ENCODE measurements around the gene NFATC2. TPM values are rescaled to one million over a fixed set of nuclear protein-coding genes. Genes with fewer than 3 reads are reported as not detected.

The NFATC2 gene
- total and polyA plus RNA-seq, 8 donors, result 5.3 to 12.3 (median 8.5) TPM

- intact Hi-C loops (cut with DNase I), result no loop called here
- Histone ChIP-seq H3K9me3 (no peaks in the 10 kb centered on the region), H3K36me3 (no peaks in the 10 kb centered on the region), H3K27ac (no peak overlapping the region), H3K27me3 (peaks cover 17 to 74% of the 10 kb centered on the region in 2 donors), H3K4me3 (no peak overlapping the region), H3K4me1 (peaks cover 23 to 32% of the 10 kb centered on the region in 2 donors)
- TF ChIP-seq CTCF (IDR thresholded peaks at IDR 0.05), result no peak
- DNase-seq, result peak in 2 of 4 donors; percentile 29 to 30
- ATAC-seq, result no peak
These were observed 18.2 kb upstream of the NFATC2 start for GRCh38 chr20:51560550-51561307.

- Histone ChIP-seq H3K4me3 (no peak overlapping the region), H3K27ac (no peak overlapping the region), H3K9me3 (no peaks in the 10 kb centered on the region), H3K36me3 (no peaks in the 10 kb centered on the region), H3K4me1 (peaks cover 23 to 32% of the 10 kb centered on the region in 2 donors), H3K27me3 (peaks cover 17 to 74% of the 10 kb centered on the region in 2 donors)
- ATAC-seq, result no peak
- no peak for DNase-seq
- TF ChIP-seq CTCF (IDR thresholded peaks at IDR 0.05), result no peak
- intact Hi-C loops (cut with DNase I), result no loop called here
These were observed 17.5 kb upstream of the NFATC2 start for GRCh38 chr20:51560042-51560441.

GRCh38 chr20:51554538-51555165 lies 12.1 kb upstream of the NFATC2 start:
- no peak for TF ChIP-seq CTCF (IDR thresholded peaks at IDR 0.05)
- peaks cover 3 to 20% of the 10 kb centered on the region in 2 donors for H3K27me3 ChIP-seq
- intact Hi-C loops (cut with DNase I), result no loop called here
- H3K36me3 ChIP-seq, result no peaks in the 10 kb centered on the region
- H3K9me3 ChIP-seq, result no peaks in the 10 kb centered on the region
- no peak overlapping the region for H3K27ac ChIP-seq
- DNase-seq, result peak in 1 of 4 donors; percentile 26
- H3K4me1 ChIP-seq, result no peaks in the 10 kb centered on the region
- no peak for ATAC-seq
- H3K4me3 ChIP-seq, result no peak overlapping the region

- Histone ChIP-seq H3K36me3 (no peaks in the 10 kb centered on the region), H3K27ac (no peak overlapping the region), H3K9me3 (no peaks in the 10 kb centered on the region), H3K27me3 (peaks cover 0 to 13% of the 10 kb centered on the region in 2 donors), H3K4me1 (no peaks in the 10 kb centered on the region), H3K4me3 (no peak overlapping the region)
- DNase-seq (no peak), ATAC-seq (no peak)
- TF ChIP-seq CTCF (IDR thresholded peaks at IDR 0.05), result no peak
- intact Hi-C loops (cut with DNase I), result no loop called here
These were observed 11.5 kb upstream of the NFATC2 start for GRCh38 chr20:51553897-51554486.

GRCh38 chr20:51551186-51551585 lies 8.7 kb upstream of the NFATC2 start:
- intact Hi-C loops (cut with DNase I), result no loop called here
- no peak overlapping the region for H3K27ac ChIP-seq
- ATAC-seq (no peak), DNase-seq (no peak)
- H3K4me3 ChIP-seq, result no peak overlapping the region
- H3K36me3 ChIP-seq, result no peaks in the 10 kb centered on the region
- H3K27me3 ChIP-seq, result no peaks in the 10 kb centered on the region
- H3K4me1 ChIP-seq, result no peaks in the 10 kb centered on the region
- H3K9me3 ChIP-seq, result no peaks in the 10 kb centered on the region
- no peak for TF ChIP-seq CTCF (IDR thresholded peaks at IDR 0.05)

Data from left lung (tissue), 10 donors.